Progenitor cell of endocrine pancreas (in vitro differentiated cells): ENCODE results near the gene PDCD4. TPM values are rescaled to one million over a fixed set of nuclear protein-coding genes. Genes with fewer than 3 reads are reported as not detected.

Experiments used
- DNase-seq: peaks from one replicate; pipeline ENCODE4 v3.0.0; 2021; ENCODE audit warnings: low spot score; ENCODE audit not compliant: unreplicated experiment
- H3K27ac Mint-ChIP-seq: 2 replicates; pipeline ENCODE4 v1.8.0; 2021; ENCODE audit warnings: mild to moderate bottlenecking, moderate library complexity, mixed read lengths
- H3K27me3 Mint-ChIP-seq: 2 replicates; pipeline ENCODE4 v1.8.0; 2021; ENCODE audit warnings: mixed read lengths
- H3K36me3 Mint-ChIP-seq: 2 replicates; pipeline ENCODE4 v1.8.0; 2022; ENCODE audit warnings: mixed read lengths; ENCODE audit not compliant: insufficient read depth
- H3K4me1 Mint-ChIP-seq: 2 replicates; pipeline ENCODE4 v1.8.0; 2021; ENCODE audit warnings: low read depth, mixed read lengths
- H3K4me3 Mint-ChIP-seq: 2 replicates; pipeline ENCODE4 v1.8.0; 2021; ENCODE audit warnings: low read depth, mild to moderate bottlenecking, moderate library complexity, mixed read lengths
- H3K9me3 Mint-ChIP-seq: 2 replicates; pipeline ENCODE4 v1.8.0; 2021; ENCODE audit warnings: low read depth, mixed read lengths
- total RNA-seq: library from RNA; stranded (reverse); gene quantifications from 2 replicates; pipeline ENCODE4 v1.2.1, GENCODE V29; 2021
- TF ChIP-seq, protein P1 (sequence below): fragments of 200-600 bp; sonication (generic); IDR thresholded peaks from one replicate; pipeline ENCODE4 v1.5.0; 2021; ENCODE audit warnings: antibody characterized with exemption, mild to moderate bottlenecking; ENCODE audit not compliant: unreplicated experiment

The PDCD4 gene
- total RNA-seq, 1 donor from 2014 or later: 172 TPM

DNA sequence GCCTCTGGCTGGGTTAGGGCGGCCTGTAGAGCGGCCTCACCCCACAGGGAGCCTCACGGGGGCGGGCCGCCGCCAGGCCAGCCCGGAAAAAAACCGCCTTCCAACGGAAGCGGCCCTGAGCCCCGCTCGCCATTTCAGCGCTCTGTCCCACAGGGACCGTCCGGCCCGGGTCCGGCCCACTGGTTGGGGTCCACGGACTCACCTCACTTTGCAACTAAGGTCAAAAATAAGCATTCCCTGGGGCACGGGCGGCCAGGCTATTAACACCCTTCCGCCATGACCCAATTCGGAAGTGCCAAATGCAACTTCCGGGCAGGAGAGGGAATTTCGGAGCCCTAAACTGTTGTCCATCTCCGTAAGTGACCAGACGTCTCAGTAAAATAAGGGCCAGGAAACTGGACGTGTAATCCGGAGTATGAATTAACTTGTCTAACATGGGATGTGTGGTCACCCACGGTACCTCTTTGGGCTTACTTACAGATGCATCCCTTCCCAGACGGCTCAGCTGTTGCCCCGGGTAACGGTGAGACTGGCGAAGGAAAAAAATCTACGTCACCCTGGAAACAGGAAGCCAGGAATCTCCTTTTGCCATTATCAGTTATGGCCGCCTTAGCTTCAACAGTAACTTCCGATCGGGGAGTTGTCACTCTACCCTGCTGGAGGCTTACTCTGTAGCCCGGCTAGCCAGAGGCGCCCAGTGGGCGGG lies 47.1 kb downstream of the PDCD4 start, which contains the start of gene BBIP1:
TSS of gene BBIP1 (minus strand) at position 538 of the 706 bp plus-strand sequence. CDS start 1,023 bp downstream, outside the sequence.
- peak within 1 kb of the TSS; percentile 84 for H3K4me3 Mint-ChIP-seq
- peaks cover 18% of the 10 kb centered on the region for H3K4me1 Mint-ChIP-seq
- no peaks in the 10 kb centered on the region for H3K9me3 Mint-ChIP-seq
- DNase-seq: peak; percentile 94
- peaks cover 1% of the 10 kb centered on the region for H3K36me3 Mint-ChIP-seq
- TF ChIP-seq, protein P1, sequence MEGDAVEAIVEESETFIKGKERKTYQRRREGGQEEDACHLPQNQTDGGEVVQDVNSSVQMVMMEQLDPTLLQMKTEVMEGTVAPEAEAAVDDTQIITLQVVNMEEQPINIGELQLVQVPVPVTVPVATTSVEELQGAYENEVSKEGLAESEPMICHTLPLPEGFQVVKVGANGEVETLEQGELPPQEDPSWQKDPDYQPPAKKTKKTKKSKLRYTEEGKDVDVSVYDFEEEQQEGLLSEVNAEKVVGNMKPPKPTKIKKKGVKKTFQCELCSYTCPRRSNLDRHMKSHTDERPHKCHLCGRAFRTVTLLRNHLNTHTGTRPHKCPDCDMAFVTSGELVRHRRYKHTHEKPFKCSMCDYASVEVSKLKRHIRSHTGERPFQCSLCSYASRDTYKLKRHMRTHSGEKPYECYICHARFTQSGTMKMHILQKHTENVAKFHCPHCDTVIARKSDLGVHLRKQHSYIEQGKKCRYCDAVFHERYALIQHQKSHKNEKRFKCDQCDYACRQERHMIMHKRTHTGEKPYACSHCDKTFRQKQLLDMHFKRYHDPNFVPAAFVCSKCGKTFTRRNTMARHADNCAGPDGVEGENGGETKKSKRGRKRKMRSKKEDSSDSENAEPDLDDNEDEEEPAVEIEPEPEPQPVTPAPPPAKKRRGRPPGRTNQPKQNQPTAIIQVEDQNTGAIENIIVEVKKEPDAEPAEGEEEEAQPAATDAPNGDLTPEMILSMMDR: peak; percentile 4
- peak within 1 kb of the TSS; percentile 99 for H3K27ac Mint-ChIP-seq
- no peaks in the 10 kb centered on the region for H3K27me3 Mint-ChIP-seq

DNA sequence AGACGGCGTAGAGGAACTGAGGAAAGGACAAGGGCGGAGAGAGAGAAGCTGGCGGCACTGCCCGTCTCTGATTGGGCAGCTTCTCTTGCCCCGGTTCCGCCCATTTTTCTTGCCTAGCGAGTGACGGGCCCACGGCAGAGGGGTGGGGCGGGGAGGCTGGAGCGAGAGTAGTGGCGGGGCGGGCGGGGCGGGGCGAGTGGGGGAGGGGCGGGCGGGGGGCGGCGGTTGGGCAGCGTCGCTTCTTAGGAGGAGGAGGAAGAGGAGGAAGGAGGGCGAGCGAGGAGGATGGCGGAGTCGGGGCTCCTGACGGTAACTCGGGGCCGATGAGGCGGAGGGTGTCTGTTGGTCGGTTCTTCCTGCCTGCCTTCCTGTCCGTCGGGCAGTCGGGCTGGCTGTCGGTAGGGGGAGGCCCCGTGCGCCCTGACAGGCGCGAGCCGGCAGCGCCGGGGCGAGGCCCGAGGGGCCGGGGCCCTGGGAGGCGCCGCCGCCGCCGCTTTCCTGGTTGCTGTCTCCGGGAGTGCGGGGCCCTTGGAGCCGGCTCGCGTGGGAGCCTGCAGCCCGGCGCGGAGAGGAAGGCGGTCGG lies 47.7 kb downstream of the PDCD4 start, which contains the start of gene SHOC2:
TSS of gene SHOC2 (plus strand) at position 256 of the 583 bp plus-strand sequence. CDS start 44,755 bp downstream, outside the sequence.
- no peaks in the 10 kb centered on the region for H3K9me3 Mint-ChIP-seq
- H3K4me3 Mint-ChIP-seq: peak within 1 kb of the TSS; percentile 84
- peaks cover 1% of the 10 kb centered on the region for H3K36me3 Mint-ChIP-seq
- H3K27me3 Mint-ChIP-seq: no peaks in the 10 kb centered on the region
- H3K4me1 Mint-ChIP-seq: peaks cover 22% of the 10 kb centered on the region
- TF ChIP-seq, protein P1: peak; percentile 34
- H3K27ac Mint-ChIP-seq: peak within 1 kb of the TSS; percentile 99
- peak; percentile 61 for DNase-seq

DNA sequence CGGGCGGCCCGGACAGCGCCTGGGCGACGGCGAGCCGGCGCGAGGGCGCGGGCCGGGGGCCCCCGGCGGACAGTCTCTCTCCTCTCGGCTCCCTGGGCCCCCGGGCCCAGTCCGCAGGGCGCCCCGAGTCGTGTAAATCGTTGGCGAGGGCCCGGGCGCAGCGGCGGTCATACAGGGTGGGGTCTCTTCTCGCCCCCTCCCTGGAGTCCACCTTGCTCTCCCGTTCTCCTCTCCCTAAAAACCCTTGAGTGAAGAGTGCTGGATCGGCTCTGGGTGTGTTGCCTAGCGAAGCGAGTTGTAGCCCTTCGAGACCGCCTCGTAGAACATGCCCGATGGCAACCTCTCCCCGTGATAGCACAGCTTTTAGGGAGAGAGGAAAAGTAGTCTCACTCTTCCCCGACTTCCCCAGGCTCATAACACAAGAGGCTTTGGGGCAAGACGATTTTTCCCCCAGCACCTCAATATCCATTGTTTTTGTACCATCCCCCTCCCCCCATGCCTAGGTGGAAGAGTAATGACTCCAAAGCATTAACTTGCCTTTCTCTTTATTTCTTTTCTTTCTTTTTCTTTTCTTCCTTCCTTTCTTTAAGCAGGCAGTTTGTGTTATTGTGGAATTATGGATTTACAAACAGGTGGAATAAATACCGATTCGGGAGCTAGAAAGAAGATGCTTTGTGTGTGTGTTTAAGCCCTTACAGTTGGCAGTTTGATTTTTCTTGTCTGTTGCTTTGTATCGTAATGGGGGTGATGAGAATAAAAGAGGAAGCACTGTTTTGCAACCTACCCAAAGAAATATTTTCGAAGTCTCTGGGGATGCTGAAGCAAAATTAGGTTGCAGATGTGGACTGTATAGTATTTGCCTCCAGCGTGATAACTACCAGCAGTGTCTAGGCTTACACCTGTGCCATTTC lies 48.5 kb downstream of the PDCD4 start:
- TF ChIP-seq, protein P1: no peak
- Mint-ChIP-seq H3K4me3 (peak overlapping the region; percentile 84), H3K27ac (peak overlapping the region; percentile 96), H3K9me3 (no peaks in the 10 kb centered on the region), H3K27me3 (no peaks in the 10 kb centered on the region), H3K36me3 (peaks cover 1% of the 10 kb centered on the region), H3K4me1 (peaks cover 22% of the 10 kb centered on the region)
- DNase-seq: peak; percentile 18

DNA sequence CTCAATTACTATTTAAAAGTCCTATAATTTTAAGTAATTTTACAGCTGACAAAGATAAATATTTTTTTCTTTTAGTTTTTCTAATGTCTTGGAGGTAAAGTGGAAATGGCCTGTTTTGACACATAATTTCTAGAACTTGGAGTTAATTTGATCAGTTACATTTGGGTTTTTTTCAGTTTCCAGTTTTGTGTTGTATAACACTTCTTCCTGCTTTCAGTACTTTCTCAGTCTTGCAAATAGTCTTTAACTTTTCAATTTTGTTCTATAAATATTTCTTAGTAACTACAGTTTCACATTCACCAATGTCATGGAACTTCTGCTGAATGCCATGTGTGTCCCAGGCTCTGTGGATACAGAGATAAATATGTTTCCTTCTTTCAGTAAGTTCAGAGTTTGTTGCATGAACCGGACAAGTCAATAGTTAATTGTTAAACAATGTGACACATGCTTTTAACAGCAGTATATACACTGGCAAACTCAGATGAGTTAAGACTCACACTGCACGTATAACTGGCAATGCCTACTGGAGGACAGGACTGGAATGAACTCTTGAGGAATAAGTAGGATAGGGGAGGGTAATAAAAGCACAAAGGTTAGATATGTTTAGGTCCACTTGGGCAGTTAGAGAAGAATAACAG lies 52.2 kb downstream of the PDCD4 start:
- TF ChIP-seq, protein P1: no peak
- Mint-ChIP-seq H3K4me1 (peaks cover 14% of the 10 kb centered on the region), H3K4me3 (no peak overlapping the region), H3K27ac (no peak overlapping the region), H3K27me3 (no peaks in the 10 kb centered on the region), H3K9me3 (no peaks in the 10 kb centered on the region), H3K36me3 (no peaks in the 10 kb centered on the region)
- DNase-seq: no peak
